Measurements from ENCODE around the gene PATE2.

GRCh38 chr11:125777309-125777708 is 1.3 kb downstream of the PATE2 start:
- no peak for TF ChIP-seq CTCF (IDR thresholded peaks at IDR 0.05)
- TF ChIP-seq POLR2A (IDR thresholded peaks at IDR 0.05), result no peak
- no peak for TF ChIP-seq POLR2AphosphoS5 (IDR thresholded peaks at IDR 0.05)
